A673 (cell line): ENCODE measurements around the gene ARAP2.

ENCODE experiments used
- CTCF ChIP-seq: fragments of 300-800, 200-600 bp; sonication (generic); conservative IDR thresholded peaks from 2 replicates; pipeline ENCODE4 v1.5.1; 2017; ENCODE audit warnings: low read depth, mild to moderate bottlenecking, antibody characterized with exemption, low read length, moderate library complexity, mixed read lengths
- EZH2 ChIP-seq: fragments of 200-600 bp; sonication (generic); IDR thresholded peaks from 2 replicates; pipeline ENCODE4 v1.6.1; 2017; ENCODE audit warnings: borderline replicate concordance, low read depth, mild to moderate bottlenecking, mixed read lengths, antibody characterized with exemption, low read length; ENCODE audit not compliant: poor library complexity, severe bottlenecking

- TF ChIP-seq CTCF (no peak), EZH2 (no peak)
Observed at GRCh38 chr4:36233567-36234266, 10.6 kb downstream of the ARAP2 start.
